Epithelial cell of esophagus (primary cell): ENCODE data around the gene SWSAP1.
"Not testable (repeated sequence)": the region's sequence is repeated elsewhere in the genome, so short reads cannot be mapped to it uniquely, and the experiment has no call there.

Source experiments
- DNase-seq: peaks from one replicate; pipeline ENCODE4 v3.0.0; 2010; ENCODE audit warnings: low read depth
- H3K4me3 ChIP-seq: 2 replicates; pipeline ENCODE4 v1.5.1; 2011; ENCODE audit warnings: mild to moderate bottlenecking, low read length, control low read depth
- CTCF ChIP-seq: IDR thresholded peaks from 2 replicates; pipeline ENCODE4 v1.5.1; 2011; ENCODE audit warnings: low read depth, mild to moderate bottlenecking, low read length, control low read depth, inconsistent platforms; ENCODE audit not compliant: insufficient read depth; ENCODE audit errors: missing control alignments

The SWSAP1 gene, protein sequence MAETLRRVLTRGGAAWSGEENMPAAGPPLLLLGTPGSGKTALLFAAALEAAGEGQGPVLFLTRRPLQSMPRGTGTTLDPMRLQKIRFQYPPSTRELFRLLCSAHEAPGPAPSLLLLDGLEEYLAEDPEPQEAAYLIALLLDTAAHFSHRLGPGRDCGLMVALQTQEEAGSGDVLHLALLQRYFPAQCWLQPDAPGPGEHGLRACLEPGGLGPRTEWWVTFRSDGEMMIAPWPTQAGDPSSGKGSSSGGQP

GRCh38 chr19:11374433-11375142, at the start of gene SWSAP1:
SWSAP1 (plus strand) TSS chr19:11374666; CDS start chr19:11374681, 15 bp downstream.
- peak within 1 kb of the TSS; percentile 53 for H3K4me3 ChIP-seq
- peak; percentile 100 for DNase-seq
- TF ChIP-seq CTCF, result no peak

GRCh38 chr19:11324748-11325389, 49.6 kb upstream of the SWSAP1 start:
- no peak overlapping the region for H3K4me3 ChIP-seq
- peak; percentile 33 for DNase-seq
- no peak for TF ChIP-seq CTCF

DNA sequence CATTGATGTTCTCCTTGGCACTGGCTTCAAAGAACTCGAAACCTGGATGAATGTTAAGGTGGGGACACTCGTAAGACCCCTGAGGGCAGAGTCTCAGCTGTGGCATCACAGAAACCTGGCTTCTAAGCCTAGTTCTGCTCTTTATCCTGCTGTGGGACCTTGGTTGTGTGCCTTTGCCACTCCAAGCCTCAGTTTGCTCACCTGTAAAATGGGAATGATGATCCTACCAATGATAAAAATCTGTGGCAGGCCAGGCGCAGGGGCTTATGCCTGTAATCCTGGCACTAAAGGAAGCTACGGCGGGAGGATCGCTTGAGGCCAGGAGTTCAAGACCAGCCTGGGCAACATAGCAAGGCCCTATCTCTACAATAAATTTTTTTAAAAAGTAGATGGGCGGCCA, 48.9 kb upstream of the SWSAP1 start:
- no peak for DNase-seq
- TF ChIP-seq CTCF, result no peak
- H3K4me3 ChIP-seq, result no peak overlapping the region

DNA sequence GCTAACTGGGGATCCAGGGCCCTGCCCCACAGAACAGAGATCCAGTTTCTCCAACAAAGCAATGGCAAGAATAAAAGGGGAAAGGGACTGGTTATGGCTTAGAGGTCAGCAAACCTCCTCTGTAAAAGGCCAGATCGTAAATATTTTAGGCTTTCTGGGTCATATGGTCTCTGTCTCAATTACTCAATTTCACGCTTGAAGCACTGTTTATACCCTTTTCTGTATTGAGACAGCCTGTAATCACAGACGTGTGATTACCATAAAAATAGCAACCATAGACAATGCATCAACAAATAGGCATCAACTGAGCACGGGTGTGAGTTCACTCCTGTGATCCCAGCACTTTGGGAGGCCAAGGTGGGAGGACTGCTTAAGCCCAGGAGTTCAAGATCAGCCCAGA, 44.3 kb upstream of the SWSAP1 start:
- no peak for DNase-seq
- no peak for TF ChIP-seq CTCF

DNA sequence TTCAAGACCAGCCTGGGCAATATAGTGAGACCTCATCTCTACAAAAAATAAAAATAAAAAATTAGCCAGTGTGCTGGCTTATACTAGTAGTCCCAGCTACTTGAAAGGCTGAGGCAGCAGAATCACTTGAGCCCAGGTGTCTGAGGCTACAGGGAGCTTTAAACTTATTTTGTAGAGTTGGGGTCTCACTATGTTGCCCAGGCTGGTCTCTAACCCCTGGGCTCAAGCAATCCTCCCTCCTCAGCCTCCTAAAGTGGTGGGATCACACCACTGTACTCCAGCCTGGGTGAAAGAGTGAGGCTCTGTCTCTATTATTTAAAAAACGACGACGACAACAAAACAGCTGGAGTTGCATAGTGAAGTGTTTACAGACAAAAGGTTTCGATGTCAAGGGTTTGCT, 43.0 kb upstream of the SWSAP1 start:
- no peak for DNase-seq
- TF ChIP-seq CTCF, result no peak
- no peak overlapping the region for H3K4me3 ChIP-seq

More for the DNA sequence above, 44.3 kb upstream of the SWSAP1 start:
- no peak overlapping the region for H3K4me3 ChIP-seq

DNA sequence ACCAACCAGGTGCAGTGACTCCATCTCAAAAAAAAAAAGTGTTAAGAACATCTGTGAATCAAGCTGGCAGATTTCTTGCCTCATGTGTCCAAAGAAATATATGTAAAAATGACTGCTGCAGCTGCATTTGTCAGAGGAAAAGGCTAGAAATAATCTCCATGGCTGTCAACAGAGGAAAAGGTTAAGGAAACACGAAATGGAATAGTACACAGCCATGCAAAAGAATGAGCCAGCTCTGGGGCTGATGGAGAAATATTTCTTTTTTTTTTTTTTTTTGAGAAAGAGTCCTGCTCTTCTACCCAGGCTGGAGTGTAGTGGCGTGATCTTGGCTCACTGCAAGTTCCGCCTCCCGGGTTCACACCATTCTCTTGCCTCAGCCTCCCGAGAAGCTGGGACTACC, 41.6 kb upstream of the SWSAP1 start:
- TF ChIP-seq CTCF, result no peak
- no peak for DNase-seq
- H3K4me3 ChIP-seq, result no peak overlapping the region

GRCh38 chr19:11333838-11334237, 40.6 kb upstream of the SWSAP1 start:
- not testable (repeated sequence) for H3K4me3 ChIP-seq, DNase-seq
